ENCODE measurements around the gene GOLGA7B.

- TF ChIP-seq SCRT2 (tag by site-specific recombination; IDR thresholded peaks at IDR 0.05) (no peak), ZSCAN23 (tag by site-specific recombination; IDR thresholded peaks at IDR 0.05) (no peak), ZSCAN16 (tag by site-specific recombination; IDR thresholded peaks at IDR 0.05) (no peak), KLF16 (tag by site-specific recombination; IDR thresholded peaks at IDR 0.05) (no peak), ATF2 (tag by site-specific recombination; IDR thresholded peaks at IDR 0.05; ENCODE audit: low read depth) (no peak), CTCF (tag by site-specific recombination; IDR thresholded peaks at IDR 0.05) (no peak), ZSCAN30 (tag by site-specific recombination; IDR thresholded peaks at IDR 0.05) (no peak), ZNF274 (IDR thresholded peaks at IDR 0.05; ENCODE audit: low read length) (no peak), ZNF274 (tag by site-specific recombination; IDR thresholded peaks at IDR 0.05; ENCODE audit: borderline replicate concordance) (no peak)
Observed at GRCh38 chr10:97828721-97829120, 20.9 kb upstream of the GOLGA7B start.

All from HEK293 (cell line).